Measurements from ENCODE around the gene MDGA2. TPM values are rescaled to one million over a fixed set of nuclear protein-coding genes. Genes with fewer than 3 reads are reported as not detected.

The MDGA2 gene
- total RNA-seq, 1 donor from 2014 or later: 0.75 TPM

GRCh38 chr14:47102472-47102871 lies 572.9 kb downstream of the MDGA2 start:
- DNase-seq (ENCODE audit: low read depth): no peak
- no peak overlapping the region for H3K4me3 ChIP-seq (ENCODE audit: low read depth, low read length)
- TF ChIP-seq, protein P1, sequence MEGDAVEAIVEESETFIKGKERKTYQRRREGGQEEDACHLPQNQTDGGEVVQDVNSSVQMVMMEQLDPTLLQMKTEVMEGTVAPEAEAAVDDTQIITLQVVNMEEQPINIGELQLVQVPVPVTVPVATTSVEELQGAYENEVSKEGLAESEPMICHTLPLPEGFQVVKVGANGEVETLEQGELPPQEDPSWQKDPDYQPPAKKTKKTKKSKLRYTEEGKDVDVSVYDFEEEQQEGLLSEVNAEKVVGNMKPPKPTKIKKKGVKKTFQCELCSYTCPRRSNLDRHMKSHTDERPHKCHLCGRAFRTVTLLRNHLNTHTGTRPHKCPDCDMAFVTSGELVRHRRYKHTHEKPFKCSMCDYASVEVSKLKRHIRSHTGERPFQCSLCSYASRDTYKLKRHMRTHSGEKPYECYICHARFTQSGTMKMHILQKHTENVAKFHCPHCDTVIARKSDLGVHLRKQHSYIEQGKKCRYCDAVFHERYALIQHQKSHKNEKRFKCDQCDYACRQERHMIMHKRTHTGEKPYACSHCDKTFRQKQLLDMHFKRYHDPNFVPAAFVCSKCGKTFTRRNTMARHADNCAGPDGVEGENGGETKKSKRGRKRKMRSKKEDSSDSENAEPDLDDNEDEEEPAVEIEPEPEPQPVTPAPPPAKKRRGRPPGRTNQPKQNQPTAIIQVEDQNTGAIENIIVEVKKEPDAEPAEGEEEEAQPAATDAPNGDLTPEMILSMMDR (IDR thresholded peaks at IDR 0.05; ENCODE audit: insufficient read depth, low read length, poor library complexity, severe bottlenecking): no peak
- H3K36me3 ChIP-seq (ENCODE audit: control insufficient read depth, insufficient read depth, low read length): no peaks in the 10 kb centered on the region
- no peaks in the 10 kb centered on the region for H3K27me3 ChIP-seq (ENCODE audit: control insufficient read depth, insufficient read depth, low read length)

- no peaks in the 10 kb centered on the region for H3K36me3 ChIP-seq (ENCODE audit: control insufficient read depth, insufficient read depth, low read length)
- H3K27me3 ChIP-seq (ENCODE audit: control insufficient read depth, insufficient read depth, low read length): no peaks in the 10 kb centered on the region
- no peak overlapping the region for H3K4me3 ChIP-seq (ENCODE audit: low read depth, low read length)
- no peak for DNase-seq (ENCODE audit: low read depth)
- TF ChIP-seq, protein P1 (IDR thresholded peaks at IDR 0.05; ENCODE audit: insufficient read depth, low read length, poor library complexity, severe bottlenecking): no peak
Measured at GRCh38 chr14:47085678-47086077, 589.7 kb downstream of the MDGA2 start.

DNA sequence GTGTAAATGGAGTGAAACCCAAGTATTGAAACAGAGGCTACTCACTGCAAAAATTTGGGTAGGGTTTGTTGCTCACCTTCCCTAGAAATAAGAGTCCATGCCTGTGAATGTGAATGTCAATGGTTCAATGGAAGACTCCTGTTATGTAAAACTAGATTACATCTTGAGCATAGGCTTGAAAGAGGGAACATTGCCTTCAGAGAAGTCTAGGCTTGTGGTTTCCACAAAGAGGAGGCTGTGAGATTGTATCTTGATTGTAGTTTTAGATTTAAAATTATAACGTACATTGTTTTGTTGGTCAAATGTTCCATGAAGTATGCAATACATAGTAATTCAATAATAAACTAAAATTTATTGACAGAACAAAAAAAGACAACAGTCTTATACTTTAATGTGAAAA lies 610.1 kb downstream of the MDGA2 start:
- TF ChIP-seq, protein P1 (IDR thresholded peaks at IDR 0.05; ENCODE audit: insufficient read depth, low read length, poor library complexity, severe bottlenecking): no peak
- Histone ChIP-seq H3K36me3 (ENCODE audit: control insufficient read depth, insufficient read depth, low read length) (no peaks in the 10 kb centered on the region), H3K4me3 (ENCODE audit: low read depth, low read length) (no peak overlapping the region), H3K27me3 (ENCODE audit: control insufficient read depth, insufficient read depth, low read length) (no peaks in the 10 kb centered on the region)
- DNase-seq (ENCODE audit: low read depth): no peak

DNA sequence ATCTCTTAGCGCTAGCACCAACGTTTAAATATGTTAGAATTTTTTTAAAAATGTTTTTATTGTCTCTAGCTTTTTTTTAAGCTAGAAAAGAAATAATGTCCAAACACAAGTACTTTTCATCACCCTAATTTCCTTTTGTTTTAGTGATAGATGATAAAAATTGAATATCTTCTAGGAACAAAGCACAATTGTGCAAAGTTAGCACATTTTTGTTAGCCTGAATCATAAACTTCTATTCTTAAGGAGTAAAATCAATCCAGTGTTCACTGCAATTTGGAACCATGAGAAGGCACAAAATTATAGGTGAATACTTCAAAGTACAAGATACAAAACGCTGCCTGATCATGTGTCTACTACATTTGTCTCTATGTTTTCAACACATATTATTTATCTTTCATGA lies 615.4 kb downstream of the MDGA2 start:
- no peak for DNase-seq (ENCODE audit: low read depth)
- TF ChIP-seq, protein P1 (IDR thresholded peaks at IDR 0.05; ENCODE audit: insufficient read depth, low read length, poor library complexity, severe bottlenecking): no peak

DNA sequence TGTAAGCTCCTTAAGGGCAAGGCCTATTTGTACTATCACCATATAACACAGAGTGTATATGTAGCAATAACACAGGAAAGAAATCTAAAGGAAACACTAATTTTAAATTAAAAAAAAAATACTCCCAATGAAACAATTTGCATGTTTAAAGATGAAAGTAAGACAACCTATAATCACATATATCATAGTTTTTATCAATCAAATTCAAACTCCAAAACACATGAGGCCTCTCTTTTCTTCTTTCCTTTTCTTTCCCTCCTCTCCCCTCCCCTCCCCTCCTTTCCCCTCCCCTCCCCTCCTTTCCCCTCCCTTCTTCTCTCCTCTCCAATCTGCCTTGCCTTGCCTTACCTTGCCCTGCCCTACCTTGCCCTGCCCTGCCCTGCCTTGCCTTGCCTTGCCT lies 618.0 kb downstream of the MDGA2 start:
- H3K27me3 ChIP-seq (ENCODE audit: control insufficient read depth, insufficient read depth, low read length): no peaks in the 10 kb centered on the region
- H3K36me3 ChIP-seq (ENCODE audit: control insufficient read depth, insufficient read depth, low read length): no peaks in the 10 kb centered on the region
- no peak for DNase-seq (ENCODE audit: low read depth)
- no peak overlapping the region for H3K4me3 ChIP-seq (ENCODE audit: low read depth, low read length)
- TF ChIP-seq, protein P1 (IDR thresholded peaks at IDR 0.05; ENCODE audit: insufficient read depth, low read length, poor library complexity, severe bottlenecking): no peak

More for the DNA sequence above, 615.4 kb downstream of the MDGA2 start:
- Histone ChIP-seq H3K36me3 (ENCODE audit: control insufficient read depth, insufficient read depth, low read length) (no peaks in the 10 kb centered on the region), H3K27me3 (ENCODE audit: control insufficient read depth, insufficient read depth, low read length) (no peaks in the 10 kb centered on the region), H3K4me3 (ENCODE audit: low read depth, low read length) (no peak overlapping the region)

DNA sequence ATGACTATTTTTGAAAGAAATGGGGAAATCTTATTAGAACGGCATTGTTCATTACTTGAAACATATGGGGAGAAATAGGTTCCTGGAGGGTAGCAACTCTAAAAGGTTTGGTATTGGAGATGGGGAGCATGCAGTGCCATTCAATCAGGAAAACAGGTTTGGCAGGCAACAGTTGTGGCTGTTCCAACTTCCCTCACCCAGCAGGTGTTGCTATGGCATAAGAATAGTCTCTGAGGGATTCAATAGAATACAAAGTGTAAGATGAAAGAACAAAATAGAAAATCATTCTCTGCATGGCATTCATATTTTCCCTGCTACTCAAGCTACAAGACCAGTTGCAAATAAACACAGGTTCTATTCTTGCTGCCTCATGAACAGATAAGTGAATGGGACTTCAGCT lies 630.6 kb downstream of the MDGA2 start:
- no peak overlapping the region for H3K4me3 ChIP-seq (ENCODE audit: low read depth, low read length)
- TF ChIP-seq, protein P1 (IDR thresholded peaks at IDR 0.05; ENCODE audit: insufficient read depth, low read length, poor library complexity, severe bottlenecking): peak; percentile 44
- no peaks in the 10 kb centered on the region for H3K27me3 ChIP-seq (ENCODE audit: control insufficient read depth, insufficient read depth, low read length)
- no peaks in the 10 kb centered on the region for H3K36me3 ChIP-seq (ENCODE audit: control insufficient read depth, insufficient read depth, low read length)
- no peak for DNase-seq (ENCODE audit: low read depth)

Data from kidney epithelial cell (primary cell).